GM12878 (cell line): ENCODE data around the gene EXOC4.

Experiments used
- CTCF ChIP-seq, 3 experiments: IDR thresholded peaks in 2 of 3; conservative IDR thresholded peaks in 1 of 3; 2 replicates each; pipeline ENCODE4 v1.5.1; 2011; ENCODE audit warnings: low read depth in 3 of 3, low read length in 3 of 3, mild to moderate bottlenecking in 3 of 3, control low read depth in 2 of 3, moderate library complexity in 2 of 3, inconsistent platforms in 1 of 3, mixed read lengths in 1 of 3; ENCODE audit not compliant: control insufficient read depth in 2 of 3, insufficient read depth in 1 of 3; ENCODE audit errors: extremely low read depth in 1 of 3
- FOXK2 ChIP-seq: fragments of 450-650 bp; IDR thresholded peaks from 2 replicates; pipeline ENCODE4 v1.6.1; 2017; ENCODE audit warnings: mild to moderate bottlenecking, moderate library complexity
- MXI1 ChIP-seq: fragments of 150-350 bp; IDR thresholded peaks from 2 replicates; pipeline ENCODE4 v1.6.1; 2011; ENCODE audit warnings: low read depth, mild to moderate bottlenecking, inconsistent platforms, low read length, improper control_type of control experiment
- REST ChIP-seq: IDR thresholded peaks from 2 replicates; pipeline ENCODE4 v1.6.1; 2012; ENCODE audit warnings: mild to moderate bottlenecking, low read depth, low read length

- TF ChIP-seq REST (no peak), CTCF (IDR thresholded peaks at IDR 0.05 in 2 of 3, conservative IDR thresholded peaks at IDR 0.05 in 1 of 3; ENCODE audit: control insufficient read depth in 2 of 3, extremely low read depth in 1 of 3, insufficient read depth in 1 of 3, low read depth in 3 of 3, low read length in 3 of 3) (no peak), MXI1 (no peak), FOXK2 (no peak)
Observed at GRCh38 chr7:133522501-133522900, 269.6 kb downstream of the EXOC4 start.
